Progenitor cell of endocrine pancreas (in vitro differentiated cells): ENCODE results near the gene RASA3. TPM values are rescaled to one million over a fixed set of nuclear protein-coding genes. Genes with fewer than 3 reads are reported as not detected.

Source experiments
- DNase-seq: peaks from one replicate; pipeline ENCODE4 v3.0.0; 2021; ENCODE audit warnings: low spot score; ENCODE audit not compliant: unreplicated experiment
- H3K27ac Mint-ChIP-seq: 2 replicates; pipeline ENCODE4 v1.8.0; 2021; ENCODE audit warnings: mild to moderate bottlenecking, moderate library complexity, mixed read lengths
- H3K27me3 Mint-ChIP-seq: 2 replicates; pipeline ENCODE4 v1.8.0; 2021; ENCODE audit warnings: mixed read lengths
- H3K36me3 Mint-ChIP-seq: 2 replicates; pipeline ENCODE4 v1.8.0; 2022; ENCODE audit warnings: mixed read lengths; ENCODE audit not compliant: insufficient read depth
- H3K4me1 Mint-ChIP-seq: 2 replicates; pipeline ENCODE4 v1.8.0; 2021; ENCODE audit warnings: low read depth, mixed read lengths
- H3K4me3 Mint-ChIP-seq: 2 replicates; pipeline ENCODE4 v1.8.0; 2021; ENCODE audit warnings: low read depth, mild to moderate bottlenecking, moderate library complexity, mixed read lengths
- H3K9me3 Mint-ChIP-seq: 2 replicates; pipeline ENCODE4 v1.8.0; 2021; ENCODE audit warnings: low read depth, mixed read lengths
- total RNA-seq: library from RNA; stranded (reverse); gene quantifications from 2 replicates; pipeline ENCODE4 v1.2.1, GENCODE V29; 2021
- TF ChIP-seq, protein P1 (sequence below): fragments of 200-600 bp; sonication (generic); IDR thresholded peaks from one replicate; pipeline ENCODE4 v1.5.0; 2021; ENCODE audit warnings: antibody characterized with exemption, mild to moderate bottlenecking; ENCODE audit not compliant: unreplicated experiment

RASA3 gene
- total RNA-seq, 1 donor from 2014 or later: 6.3 TPM

DNA sequence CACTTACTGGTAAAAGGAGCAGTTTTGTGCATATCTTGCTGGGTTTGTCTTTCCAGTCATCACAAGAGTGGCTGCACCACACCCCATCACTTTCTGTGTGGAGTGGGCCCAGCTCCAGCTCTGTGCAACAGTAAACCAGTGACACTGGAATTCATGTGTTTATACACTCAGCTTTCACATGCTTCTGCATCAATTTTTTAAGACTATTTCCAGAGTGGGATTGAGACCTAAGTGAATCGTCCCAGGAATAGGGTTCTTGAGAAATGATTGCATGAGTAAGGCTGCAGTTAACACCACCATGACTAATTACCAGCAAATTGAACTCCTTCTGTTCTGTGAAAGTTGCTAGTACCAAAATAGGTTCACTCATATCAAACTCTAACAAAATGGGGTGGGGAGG is 41.3 kb upstream of the RASA3 start:
- Mint-ChIP-seq H3K4me3 (no peak overlapping the region), H3K4me1 (no peaks in the 10 kb centered on the region), H3K9me3 (peaks cover 6% of the 10 kb centered on the region), H3K36me3 (no peaks in the 10 kb centered on the region), H3K27ac (no peak overlapping the region), H3K27me3 (peaks cover 5% of the 10 kb centered on the region)
- DNase-seq: no peak
- TF ChIP-seq, protein P1, sequence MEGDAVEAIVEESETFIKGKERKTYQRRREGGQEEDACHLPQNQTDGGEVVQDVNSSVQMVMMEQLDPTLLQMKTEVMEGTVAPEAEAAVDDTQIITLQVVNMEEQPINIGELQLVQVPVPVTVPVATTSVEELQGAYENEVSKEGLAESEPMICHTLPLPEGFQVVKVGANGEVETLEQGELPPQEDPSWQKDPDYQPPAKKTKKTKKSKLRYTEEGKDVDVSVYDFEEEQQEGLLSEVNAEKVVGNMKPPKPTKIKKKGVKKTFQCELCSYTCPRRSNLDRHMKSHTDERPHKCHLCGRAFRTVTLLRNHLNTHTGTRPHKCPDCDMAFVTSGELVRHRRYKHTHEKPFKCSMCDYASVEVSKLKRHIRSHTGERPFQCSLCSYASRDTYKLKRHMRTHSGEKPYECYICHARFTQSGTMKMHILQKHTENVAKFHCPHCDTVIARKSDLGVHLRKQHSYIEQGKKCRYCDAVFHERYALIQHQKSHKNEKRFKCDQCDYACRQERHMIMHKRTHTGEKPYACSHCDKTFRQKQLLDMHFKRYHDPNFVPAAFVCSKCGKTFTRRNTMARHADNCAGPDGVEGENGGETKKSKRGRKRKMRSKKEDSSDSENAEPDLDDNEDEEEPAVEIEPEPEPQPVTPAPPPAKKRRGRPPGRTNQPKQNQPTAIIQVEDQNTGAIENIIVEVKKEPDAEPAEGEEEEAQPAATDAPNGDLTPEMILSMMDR: no peak

- Mint-ChIP-seq H3K9me3 (peaks cover 6% of the 10 kb centered on the region), H3K27ac (no peak overlapping the region), H3K27me3 (peaks cover under 1% of the 10 kb centered on the region), H3K4me1 (no peaks in the 10 kb centered on the region), H3K36me3 (no peaks in the 10 kb centered on the region), H3K4me3 (no peak overlapping the region)
- TF ChIP-seq, protein P1: no peak
- no peak for DNase-seq
Measured at GRCh38 chr13:114173272-114173671, 40.8 kb upstream of the RASA3 start.

DNA sequence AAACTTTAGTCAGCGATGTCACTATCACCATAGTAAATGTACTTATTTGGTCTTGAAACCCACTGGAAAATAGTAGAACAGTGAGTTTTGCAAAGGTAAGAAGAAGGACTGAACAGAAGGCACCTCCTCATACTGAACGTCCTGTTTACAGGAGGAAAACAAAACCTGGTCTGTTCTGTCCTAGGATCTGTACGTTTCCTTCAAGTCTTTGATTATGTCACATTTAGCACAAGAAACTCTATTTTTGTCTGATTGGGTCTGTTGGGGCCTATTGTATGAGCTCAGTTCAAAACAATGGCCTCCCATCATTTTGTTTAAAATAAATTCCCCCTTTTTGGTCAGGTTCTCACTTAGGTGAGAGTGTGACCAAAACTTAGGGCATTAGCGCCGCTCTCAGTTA is 35.5 kb upstream of the RASA3 start:
- H3K4me1 Mint-ChIP-seq: no peaks in the 10 kb centered on the region
- peaks cover 18% of the 10 kb centered on the region for H3K27me3 Mint-ChIP-seq
- H3K36me3 Mint-ChIP-seq: no peaks in the 10 kb centered on the region
- no peak overlapping the region for H3K4me3 Mint-ChIP-seq
- DNase-seq: no peak
- TF ChIP-seq, protein P1: no peak
- peaks cover 2% of the 10 kb centered on the region for H3K9me3 Mint-ChIP-seq
- H3K27ac Mint-ChIP-seq: no peak overlapping the region

DNA sequence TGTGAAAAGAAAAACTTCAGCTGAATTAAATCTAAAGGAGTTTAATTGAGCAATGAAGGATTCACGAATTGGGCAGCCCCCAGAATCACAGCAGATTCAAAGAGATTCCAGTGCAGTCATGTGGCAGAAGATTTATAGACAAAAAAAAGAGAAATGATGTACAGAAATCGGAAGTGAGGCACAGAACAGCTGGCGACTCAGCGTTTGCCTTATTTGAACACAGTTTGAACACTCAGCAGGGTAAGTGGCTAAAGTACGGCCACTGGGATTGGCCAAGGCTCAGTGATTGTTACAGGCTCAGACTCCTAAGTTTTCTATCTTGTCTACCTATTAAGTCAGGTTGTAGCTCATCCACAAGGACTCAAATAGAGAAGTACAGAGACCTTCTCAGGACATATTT is 35.0 kb upstream of the RASA3 start:
- Mint-ChIP-seq H3K27me3 (peaks cover 22% of the 10 kb centered on the region), H3K27ac (no peak overlapping the region), H3K4me1 (peaks cover 3% of the 10 kb centered on the region), H3K36me3 (no peaks in the 10 kb centered on the region), H3K9me3 (no peaks in the 10 kb centered on the region), H3K4me3 (no peak overlapping the region)
- DNase-seq: no peak
- TF ChIP-seq, protein P1: no peak

DNA sequence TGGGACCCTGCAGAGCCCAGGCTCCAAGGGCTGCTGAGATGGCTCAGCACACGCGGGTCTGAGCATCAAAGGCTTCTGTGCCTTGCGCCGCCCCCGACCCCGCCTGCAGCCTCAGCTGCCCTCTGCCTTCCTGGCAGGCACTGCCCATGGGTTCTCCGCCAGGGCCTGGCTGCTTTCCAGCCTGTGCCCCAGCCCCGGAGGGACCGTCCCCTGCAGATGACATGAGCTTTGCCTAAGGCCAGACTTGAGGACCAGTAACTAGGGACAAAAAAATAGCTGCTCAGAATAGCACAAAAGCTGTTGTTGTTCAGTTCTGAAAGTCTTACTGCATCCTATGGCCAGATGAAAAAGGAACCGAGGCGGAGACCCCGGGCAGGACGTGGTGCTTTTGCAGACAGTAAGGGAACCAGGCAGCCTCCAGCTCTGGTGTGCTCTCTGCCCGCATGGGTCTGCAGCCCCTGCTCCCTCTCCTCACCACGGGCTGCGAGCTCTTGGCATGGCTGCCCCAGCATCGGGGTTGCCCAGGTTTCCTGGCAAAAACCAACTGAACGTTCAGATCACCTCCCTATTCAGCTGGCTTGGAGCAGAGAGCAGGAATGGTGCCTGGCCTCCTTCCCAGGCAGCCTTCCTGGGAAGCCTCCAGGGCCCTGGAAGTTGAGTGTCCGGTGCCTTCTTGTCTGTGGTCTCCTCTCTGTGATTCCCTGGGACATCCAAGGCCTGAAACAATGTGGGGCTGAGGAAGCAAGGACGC is 34.1 kb upstream of the RASA3 start:
- Mint-ChIP-seq H3K27me3 (peaks cover 27% of the 10 kb centered on the region), H3K36me3 (no peaks in the 10 kb centered on the region), H3K9me3 (no peaks in the 10 kb centered on the region), H3K4me3 (no peak overlapping the region), H3K27ac (no peak overlapping the region), H3K4me1 (peaks cover 5% of the 10 kb centered on the region)
- DNase-seq: no peak
- TF ChIP-seq, protein P1: no peak
